ENCODE data around the gene B4GAT1. TPM values are rescaled to one million over a fixed set of nuclear protein-coding genes. Genes with fewer than 3 reads are reported as not detected.
"Not testable (repeated sequence)": the region's sequence is repeated elsewhere in the genome, so short reads cannot be mapped to it uniquely, and the experiment has no call there.

B4GAT1 gene
- total RNA-seq: 24.5 TPM

DNA sequence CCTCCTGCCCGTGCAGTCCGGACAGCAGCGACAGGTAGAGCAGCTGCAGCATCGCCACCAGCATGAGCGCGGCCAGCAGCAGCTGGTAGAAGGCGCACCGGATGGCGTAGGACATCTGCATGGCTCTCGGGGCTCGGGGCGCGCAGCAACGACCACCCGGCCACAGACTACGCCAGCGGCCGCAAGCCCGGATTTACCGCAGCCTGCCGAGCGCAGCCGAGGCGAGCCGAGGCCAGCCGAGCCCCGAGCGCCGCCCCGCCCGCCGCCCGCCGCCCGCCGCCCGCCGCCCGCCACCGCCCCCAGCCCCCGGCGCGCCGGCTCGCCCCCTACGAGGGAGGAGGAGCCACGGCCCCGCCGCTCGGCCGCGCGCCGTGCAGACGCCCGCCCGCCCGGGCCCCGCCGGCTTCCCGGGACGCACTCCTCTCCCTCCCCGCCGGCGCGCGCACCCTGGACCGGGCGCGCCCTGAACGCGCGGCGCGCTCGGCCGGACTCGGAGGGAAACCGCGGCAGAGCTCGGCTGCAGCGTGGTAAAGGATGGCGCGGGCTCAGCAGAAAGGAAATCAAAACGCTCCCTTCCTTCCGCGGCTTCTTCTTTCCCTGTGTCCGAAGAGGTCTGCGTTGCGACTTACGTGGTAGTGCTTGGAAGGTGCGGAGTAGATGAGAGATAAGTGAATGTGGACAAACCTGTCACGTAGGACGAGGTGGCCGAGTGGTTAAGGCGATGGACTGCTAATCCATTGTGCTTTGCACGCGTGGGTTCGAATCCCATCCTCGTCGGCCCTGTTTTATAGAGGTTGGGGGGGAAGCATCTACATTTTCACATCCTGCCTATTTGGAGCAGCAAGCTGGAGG lies at the start of gene B4GAT1:
TSS of gene B4GAT1 (minus strand) at position 205 of the 852 bp plus-strand sequence. CDS start at position 121, 84 bp downstream.
- Histone ChIP-seq H3K4me1 (ENCODE audit: control insufficient read depth in 3 of 3, insufficient read depth in 3 of 3, low read length in 3 of 3) (peaks cover 38 to 44% (median 38%) of the 10 kb centered on the region in 3 donors), H3K27ac (ENCODE audit: low read depth, low read length) (peak within 1 kb of the TSS; percentile 77), H3K9me3 (ENCODE audit: control insufficient read depth in 3 of 3, low read length in 3 of 3) (no peaks in the 10 kb centered on the region), H3K9ac (ENCODE audit: low read depth in 1 of 3, low read length in 3 of 3) (peak within 1 kb of the TSS; percentile 94 to 97 (median 95)), H3K4me3 (ENCODE audit: low read length in 3 of 3) (peak within 1 kb of the TSS; percentile 88 to 99 (median 95)), H3K36me3 (ENCODE audit: control insufficient read depth in 3 of 3, insufficient read depth in 3 of 3, low read length in 3 of 3) (peaks cover 0 to 5% (median 0%) of the 10 kb centered on the region in 3 donors), H3K27me3 (ENCODE audit: control insufficient read depth in 3 of 3, insufficient read depth in 3 of 3, low read length in 3 of 3) (no peaks in the 10 kb centered on the region)

DNA sequence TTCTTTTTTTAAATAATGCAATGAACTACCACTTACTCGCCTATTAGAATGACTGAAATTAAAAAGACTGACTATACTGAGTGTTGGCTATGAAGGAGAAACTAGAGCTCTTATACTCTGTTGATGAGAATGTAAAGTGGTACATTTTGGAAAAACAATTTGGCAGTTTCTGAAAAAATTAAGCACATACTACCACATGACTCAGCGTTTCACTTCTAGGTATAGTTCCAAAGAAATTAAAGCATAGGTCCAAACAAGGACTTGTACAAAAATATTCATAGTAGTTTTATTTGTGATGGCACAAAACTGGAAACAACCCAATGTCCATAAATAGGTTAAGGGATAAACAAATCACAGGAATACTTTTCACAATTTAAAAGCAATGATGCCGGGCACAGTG lies 46.5 kb upstream of the B4GAT1 start:
- Histone ChIP-seq H3K4me3 (ENCODE audit: low read length in 3 of 3) (no peak overlapping the region), H3K27me3 (ENCODE audit: control insufficient read depth in 3 of 3, insufficient read depth in 3 of 3, low read length in 3 of 3) (peaks cover 0 to 3% (median 3%) of the 10 kb centered on the region in 3 donors), H3K9ac (ENCODE audit: low read depth in 1 of 3, low read length in 3 of 3) (no peak overlapping the region), H3K36me3 (ENCODE audit: control insufficient read depth in 3 of 3, insufficient read depth in 3 of 3, low read length in 3 of 3) (no peaks in the 10 kb centered on the region), H3K9me3 (ENCODE audit: control insufficient read depth in 3 of 3, low read length in 3 of 3) (no peaks in the 10 kb centered on the region), H3K27ac (ENCODE audit: low read depth, low read length) (no peak overlapping the region), H3K4me1 (ENCODE audit: control insufficient read depth in 3 of 3, insufficient read depth in 3 of 3, low read length in 3 of 3) (peaks cover 0 to 1% (median 0%) of the 10 kb centered on the region in 3 donors)

DNA sequence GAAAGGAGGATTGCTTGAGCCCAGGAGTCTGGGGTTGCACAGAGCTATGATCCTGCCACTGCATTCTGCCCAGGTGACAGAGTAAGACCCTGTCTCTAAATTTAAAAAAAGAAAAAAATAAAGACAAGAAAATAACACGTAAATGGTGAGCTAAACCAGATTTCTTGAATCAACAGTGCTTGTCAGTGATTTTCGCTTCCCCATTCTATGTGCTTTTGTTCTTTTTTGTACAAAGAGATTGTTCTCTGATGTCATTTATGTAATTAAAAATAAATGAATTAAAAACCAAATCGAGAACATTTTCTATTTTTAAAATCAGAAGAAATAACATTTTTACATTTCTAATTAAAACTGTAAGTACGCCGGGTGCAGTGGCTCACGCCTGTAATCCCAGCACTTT lies 43.9 kb upstream of the B4GAT1 start:
- Histone ChIP-seq H3K27ac (ENCODE audit: low read depth, low read length) (no peak overlapping the region), H3K36me3 (ENCODE audit: control insufficient read depth in 3 of 3, insufficient read depth in 3 of 3, low read length in 3 of 3) (no peaks in the 10 kb centered on the region), H3K9ac (ENCODE audit: low read depth in 1 of 3, low read length in 3 of 3) (no peak overlapping the region), H3K4me1 (ENCODE audit: control insufficient read depth in 3 of 3, insufficient read depth in 3 of 3, low read length in 3 of 3) (peaks cover 4 to 8% (median 5%) of the 10 kb centered on the region in 3 donors), H3K9me3 (ENCODE audit: control insufficient read depth in 3 of 3, low read length in 3 of 3) (no peaks in the 10 kb centered on the region), H3K4me3 (ENCODE audit: low read length in 3 of 3) (no peak overlapping the region), H3K27me3 (ENCODE audit: control insufficient read depth in 3 of 3, insufficient read depth in 3 of 3, low read length in 3 of 3) (peaks cover 0 to 3% (median 3%) of the 10 kb centered on the region in 3 donors)

DNA sequence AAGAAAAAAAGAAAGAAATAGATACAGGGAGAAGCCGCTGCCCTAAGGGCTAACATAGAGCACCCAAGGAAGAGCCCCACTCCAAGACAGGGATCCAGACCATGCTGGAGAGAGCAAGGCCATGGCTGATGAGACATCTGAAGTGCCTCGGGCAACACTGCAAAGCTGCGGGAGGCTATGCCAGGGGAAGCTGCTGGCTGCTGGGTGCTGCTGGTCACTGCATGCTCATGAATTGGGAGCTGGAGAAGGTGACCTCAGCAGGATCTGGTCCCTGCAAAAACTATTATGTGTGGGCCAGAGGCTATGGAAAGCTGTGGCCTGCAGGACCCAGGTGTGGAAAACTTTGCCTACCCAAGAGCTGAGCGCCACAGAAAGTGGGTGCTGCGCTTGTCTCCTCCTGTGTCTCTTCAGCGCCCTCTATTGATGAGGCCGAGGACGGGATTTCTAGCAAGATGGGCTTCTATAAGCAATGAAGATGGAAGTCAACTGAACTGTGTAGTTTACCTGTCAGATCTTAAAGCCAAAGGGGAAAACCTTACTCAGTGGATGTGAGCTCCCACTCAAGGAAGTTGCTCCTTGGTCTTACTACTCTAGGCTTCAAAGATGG lies 41.5 kb upstream of the B4GAT1 start:
- no peak overlapping the region for H3K27ac ChIP-seq (ENCODE audit: low read depth, low read length)
- H3K27me3 ChIP-seq (ENCODE audit: control insufficient read depth in 3 of 3, insufficient read depth in 3 of 3, low read length in 3 of 3): no peaks in the 10 kb centered on the region
- no peak overlapping the region for H3K4me3 ChIP-seq (ENCODE audit: low read length in 3 of 3)
- peaks cover 8 to 9% (median 8%) of the 10 kb centered on the region in 3 donors for H3K4me1 ChIP-seq (ENCODE audit: control insufficient read depth in 3 of 3, insufficient read depth in 3 of 3, low read length in 3 of 3)
- no peaks in the 10 kb centered on the region for H3K9me3 ChIP-seq (ENCODE audit: control insufficient read depth in 3 of 3, low read length in 3 of 3)
- no peak overlapping the region for H3K9ac ChIP-seq (ENCODE audit: low read depth in 1 of 3, low read length in 3 of 3)
- no peaks in the 10 kb centered on the region for H3K36me3 ChIP-seq (ENCODE audit: control insufficient read depth in 3 of 3, insufficient read depth in 3 of 3, low read length in 3 of 3)

DNA sequence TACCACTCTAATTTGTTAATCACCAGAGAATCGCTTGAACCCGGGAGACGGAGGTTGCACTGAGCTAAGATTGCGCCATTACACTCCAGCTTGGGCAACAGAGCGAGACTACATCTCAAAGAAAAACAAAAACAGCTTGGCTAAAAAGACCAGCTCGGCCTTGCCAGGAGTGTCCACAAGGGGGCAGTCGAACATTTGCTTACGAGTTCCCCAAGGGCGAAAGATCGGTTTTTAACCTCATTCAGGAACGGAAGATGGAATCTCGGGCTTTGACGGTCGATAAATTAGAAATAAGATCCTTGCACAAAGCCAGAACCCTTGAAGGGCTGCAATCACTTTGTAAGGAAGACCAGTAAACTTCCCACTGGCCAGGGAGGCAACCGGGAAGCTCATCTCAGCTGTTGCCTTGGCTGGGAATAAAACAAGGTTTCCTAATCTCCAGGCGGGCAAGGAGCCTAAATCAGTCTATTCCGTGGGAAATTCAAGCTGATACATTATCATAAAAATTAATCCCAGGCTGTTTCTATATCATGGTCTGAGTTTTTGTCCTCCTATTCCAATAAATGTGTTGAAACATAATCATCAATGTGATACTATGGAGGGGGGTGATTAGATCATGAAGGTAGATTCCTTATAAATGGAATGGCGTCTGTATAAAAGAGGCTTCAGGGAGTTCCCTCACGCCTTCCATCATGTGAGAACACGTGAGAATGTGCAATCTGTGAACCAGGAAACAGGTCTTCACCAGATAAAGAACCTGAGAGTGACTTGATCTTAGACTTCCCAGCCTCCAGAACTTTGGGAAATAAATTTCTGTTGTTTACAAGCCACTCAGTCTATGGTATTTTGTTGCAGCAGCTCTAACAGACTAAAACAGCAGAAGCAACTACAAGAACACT lies 39.0 kb upstream of the B4GAT1 start:
- Histone ChIP-seq H3K4me3 (ENCODE audit: low read length in 3 of 3) (peak overlapping the region; percentile 51 to 63 (median 62)), H3K9me3 (ENCODE audit: control insufficient read depth in 3 of 3, low read length in 3 of 3) (no peaks in the 10 kb centered on the region), H3K9ac (ENCODE audit: low read depth in 1 of 3, low read length in 3 of 3) (peak overlapping the region in 2 of 3 donors; percentile 57 to 77), H3K27ac (ENCODE audit: low read depth, low read length) (peak overlapping the region; percentile 26), H3K4me1 (ENCODE audit: control insufficient read depth in 3 of 3, insufficient read depth in 3 of 3, low read length in 3 of 3) (peaks cover 8 to 9% (median 8%) of the 10 kb centered on the region in 3 donors), H3K27me3 (ENCODE audit: control insufficient read depth in 3 of 3, insufficient read depth in 3 of 3, low read length in 3 of 3) (no peaks in the 10 kb centered on the region), H3K36me3 (ENCODE audit: control insufficient read depth in 3 of 3, insufficient read depth in 3 of 3, low read length in 3 of 3) (no peaks in the 10 kb centered on the region)

DNA sequence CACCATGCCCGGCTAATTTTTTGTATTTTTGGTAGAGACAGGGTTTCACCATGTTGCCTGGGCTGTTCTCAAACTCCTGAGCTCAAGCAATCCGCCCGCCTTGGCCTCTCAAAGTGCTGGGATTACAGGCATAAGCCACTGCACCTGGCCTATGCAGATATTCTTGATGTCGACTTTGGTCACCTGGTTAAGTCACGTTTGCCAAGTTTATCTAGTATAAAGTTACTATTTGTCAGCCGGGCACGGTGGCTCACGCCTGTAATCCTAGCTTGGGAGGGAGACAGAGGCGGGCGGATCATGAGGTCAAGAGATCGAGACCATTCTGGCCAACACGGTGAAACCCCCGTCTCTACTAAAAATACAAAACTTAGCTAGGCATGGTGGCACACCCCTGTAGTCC lies 36.9 kb upstream of the B4GAT1 start:
- H3K36me3 ChIP-seq (ENCODE audit: control insufficient read depth in 3 of 3, insufficient read depth in 3 of 3, low read length in 3 of 3); H3K9me3 ChIP-seq (ENCODE audit: control insufficient read depth in 3 of 3, low read length in 3 of 3); H3K4me1 ChIP-seq (ENCODE audit: control insufficient read depth in 3 of 3, insufficient read depth in 3 of 3, low read length in 3 of 3); H3K9ac ChIP-seq (ENCODE audit: low read depth in 1 of 3, low read length in 3 of 3); H3K27me3 ChIP-seq (ENCODE audit: control insufficient read depth in 3 of 3, insufficient read depth in 3 of 3, low read length in 3 of 3); H3K4me3 ChIP-seq (ENCODE audit: low read length in 3 of 3); H3K27ac ChIP-seq (ENCODE audit: low read depth, low read length): not testable (repeated sequence)

DNA sequence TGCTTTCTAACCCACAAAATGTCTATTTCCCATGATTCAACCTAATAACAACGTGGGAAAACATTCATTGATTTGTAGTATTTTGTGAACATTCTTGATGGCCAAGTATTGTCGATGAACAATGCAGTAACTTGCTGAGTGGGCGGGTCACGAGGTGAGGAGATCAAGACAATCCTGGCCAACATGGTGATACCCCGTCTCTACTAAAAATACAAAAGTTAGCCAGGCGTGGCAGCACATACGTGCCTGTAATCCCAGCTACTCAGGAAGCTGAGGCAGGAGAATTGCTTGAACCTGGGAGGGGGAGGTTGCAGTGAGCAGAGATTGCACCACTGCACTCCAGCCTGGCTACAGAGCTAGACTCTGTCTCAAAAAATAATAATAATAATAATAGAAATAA lies 32.8 kb upstream of the B4GAT1 start:
- not testable (repeated sequence) for H3K4me3 ChIP-seq (ENCODE audit: low read length in 3 of 3); H3K27me3 ChIP-seq (ENCODE audit: control insufficient read depth in 3 of 3, insufficient read depth in 3 of 3, low read length in 3 of 3); H3K9me3 ChIP-seq (ENCODE audit: control insufficient read depth in 3 of 3, low read length in 3 of 3)

DNA sequence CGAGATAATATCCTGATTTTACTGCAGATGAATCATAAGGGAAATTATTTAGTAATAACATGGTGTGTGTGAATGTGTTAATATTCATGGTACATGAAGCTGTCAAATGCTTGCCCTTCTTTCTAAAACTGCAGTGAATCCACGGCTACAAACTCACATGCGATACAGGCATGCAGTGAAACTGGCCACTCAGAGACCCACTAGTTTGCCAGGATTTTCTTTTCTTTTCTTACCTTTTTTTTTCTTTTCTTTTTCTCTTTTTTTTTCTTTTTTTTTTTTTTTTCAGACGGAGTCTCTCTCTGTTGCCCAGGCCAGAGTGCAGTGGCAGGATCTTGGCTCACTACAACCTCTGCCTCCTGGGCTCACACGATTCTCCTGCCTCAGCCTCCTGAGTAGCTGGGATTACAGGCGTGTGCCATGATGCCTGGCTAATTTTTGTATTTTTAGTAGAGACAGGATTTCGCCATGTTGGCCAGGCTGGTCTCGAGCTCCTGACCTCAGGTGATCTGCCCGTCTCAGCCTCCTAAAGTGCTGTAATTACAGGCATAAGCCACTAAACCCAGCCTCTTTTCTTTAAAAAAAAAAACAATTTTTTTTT lies 26.4 kb upstream of the B4GAT1 start:
- H3K4me1 ChIP-seq (ENCODE audit: control insufficient read depth in 3 of 3, insufficient read depth in 3 of 3, low read length in 3 of 3): peaks cover 25 to 29% (median 28%) of the 10 kb centered on the region in 3 donors
- H3K27ac ChIP-seq (ENCODE audit: low read depth, low read length): peak overlapping the region; percentile 81
- H3K36me3 ChIP-seq (ENCODE audit: control insufficient read depth in 3 of 3, insufficient read depth in 3 of 3, low read length in 3 of 3); H3K9me3 ChIP-seq (ENCODE audit: control insufficient read depth in 3 of 3, low read length in 3 of 3); H3K27me3 ChIP-seq (ENCODE audit: control insufficient read depth in 3 of 3, insufficient read depth in 3 of 3, low read length in 3 of 3): not testable (repeated sequence)
- H3K4me3 ChIP-seq (ENCODE audit: low read length in 3 of 3): peak overlapping the region in 1 of 3 donors; percentile 24
- H3K9ac ChIP-seq (ENCODE audit: low read depth in 1 of 3, low read length in 3 of 3): peak overlapping the region in 1 of 3 donors; percentile 10

More for the DNA sequence above, 32.8 kb upstream of the B4GAT1 start:
- not testable (repeated sequence) for H3K4me1 ChIP-seq (ENCODE audit: control insufficient read depth in 3 of 3, insufficient read depth in 3 of 3, low read length in 3 of 3); H3K9ac ChIP-seq (ENCODE audit: low read depth in 1 of 3, low read length in 3 of 3); H3K27ac ChIP-seq (ENCODE audit: low read depth, low read length); H3K36me3 ChIP-seq (ENCODE audit: control insufficient read depth in 3 of 3, insufficient read depth in 3 of 3, low read length in 3 of 3)

DNA sequence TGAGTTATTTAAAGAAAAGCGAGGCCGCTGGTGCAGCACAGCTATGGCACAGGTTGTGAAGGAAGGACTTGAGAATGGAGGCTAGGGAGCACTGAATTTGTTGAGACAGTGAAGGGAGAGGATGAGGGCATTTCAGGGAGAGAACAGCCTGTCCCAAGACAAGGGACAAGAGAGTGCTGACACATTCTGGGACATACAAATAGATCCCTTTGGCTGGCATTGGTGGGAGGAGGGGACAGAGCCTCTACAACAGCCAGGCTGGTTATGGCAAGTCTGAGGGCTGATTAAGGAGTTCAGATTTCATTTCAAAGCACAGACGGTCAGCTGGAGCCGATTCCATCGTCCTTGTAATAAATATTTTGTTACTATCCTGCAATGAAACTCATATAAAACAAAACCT lies 25.8 kb upstream of the B4GAT1 start:
- no peaks in the 10 kb centered on the region for H3K27me3 ChIP-seq (ENCODE audit: control insufficient read depth in 3 of 3, insufficient read depth in 3 of 3, low read length in 3 of 3)
- H3K27ac ChIP-seq (ENCODE audit: low read depth, low read length): peak overlapping the region; percentile 81
- peaks cover 5 to 7% (median 7%) of the 10 kb centered on the region in 3 donors for H3K36me3 ChIP-seq (ENCODE audit: control insufficient read depth in 3 of 3, insufficient read depth in 3 of 3, low read length in 3 of 3)
- H3K9ac ChIP-seq (ENCODE audit: low read depth in 1 of 3, low read length in 3 of 3): peak overlapping the region in 1 of 3 donors; percentile 83
- H3K4me1 ChIP-seq (ENCODE audit: control insufficient read depth in 3 of 3, insufficient read depth in 3 of 3, low read length in 3 of 3): peaks cover 30 to 35% (median 33%) of the 10 kb centered on the region in 3 donors
- no peaks in the 10 kb centered on the region for H3K9me3 ChIP-seq (ENCODE audit: control insufficient read depth in 3 of 3, low read length in 3 of 3)
- H3K4me3 ChIP-seq (ENCODE audit: low read length in 3 of 3): peak overlapping the region in 1 of 3 donors; percentile 24

All from skeletal muscle tissue (tissue), 4 donors.